H1 (cell line): Measurements from ENCODE around the gene CRYBG3. TPM values are rescaled to one million over a fixed set of nuclear protein-coding genes. Genes with fewer than 3 reads are reported as not detected.

Source experiments
- CBX5 ChIP-seq: fragments of 300-800, 300-1000 bp; sonication (generic); IDR thresholded peaks from 2 replicates; pipeline ENCODE4 v1.7.1; 2016; ENCODE audit warnings: antibody characterized with exemption, low read length, low read depth
- CHD2 ChIP-seq: IDR thresholded peaks from 2 replicates; pipeline ENCODE4 v1.6.1; 2012; ENCODE audit warnings: low read length, improper control_type of control experiment
- HDAC6 ChIP-seq: IDR thresholded peaks from one replicate; pipeline ENCODE4 v1.7.1; 2012; ENCODE audit warnings: low read depth, mild to moderate bottlenecking, inconsistent platforms, low read length, moderate library complexity
- KDM5A ChIP-seq: fragments of 200-600 bp; IDR thresholded peaks from 2 replicates; pipeline ENCODE4 v1.7.1; 2012; ENCODE audit warnings: mild to moderate bottlenecking, low read length, inconsistent platforms, mixed read lengths
- SUZ12 ChIP-seq: fragments of 200-600 bp; sonication (generic); IDR thresholded peaks from 2 replicates; pipeline ENCODE4 v1.6.1; 2012; ENCODE audit warnings: mild to moderate bottlenecking, inconsistent platforms, low read length, moderate library complexity, mixed read lengths
- polyA plus RNA-seq, 7 experiments: library from polyadenylated mRNA; depleted of rRNA in 3 of 7; stranded (reverse) in 5 of 7; unstranded in 2 of 7; fragments of >200 nt in 5 of 7; fragments of 200-250 nt in 2 of 7; gene quantifications; 1 replicate in 5 of 7; 2 replicates in 1 of 7; 4 replicates in 1 of 7; pipeline versions ENCODE4 v1.2.1 to v1.2.3, GENCODE V29; 2011 to 2013; ENCODE audit warnings: missing spikeins in 2 of 7, mixed read lengths in 2 of 7
- total RNA-seq: library from RNA; stranded (reverse); fragmentation: NEBNext Ultra II Directional; extraction: Animal tissue kit (Norgen Biotek cat#: 25700); gene quantifications from 2 replicates; pipeline ENCODE4 v1.2.1, GENCODE V29; 2021
- TF ChIP-seq, protein P1 (sequence below): fragments of 300-600 bp; sonication (generic); IDR thresholded peaks from 2 replicates; pipeline ENCODE4 v1.7.1; 2012; ENCODE audit warnings: low read length, moderate library complexity, mild to moderate bottlenecking, inconsistent platforms; ENCODE audit not compliant: insufficient replicate concordance
- TF ChIP-seq, protein P2 (sequence below): IDR thresholded peaks from 2 replicates; pipeline ENCODE4 v1.6.1; 2012; ENCODE audit warnings: inconsistent platforms

CRYBG3 gene
- total and polyA plus RNA-seq, 2 of the 8 experiments (the other 6 are each of a cell fraction or from before 2014, with no cell fraction given) = 2.1 to 8.0 TPM

DNA sequence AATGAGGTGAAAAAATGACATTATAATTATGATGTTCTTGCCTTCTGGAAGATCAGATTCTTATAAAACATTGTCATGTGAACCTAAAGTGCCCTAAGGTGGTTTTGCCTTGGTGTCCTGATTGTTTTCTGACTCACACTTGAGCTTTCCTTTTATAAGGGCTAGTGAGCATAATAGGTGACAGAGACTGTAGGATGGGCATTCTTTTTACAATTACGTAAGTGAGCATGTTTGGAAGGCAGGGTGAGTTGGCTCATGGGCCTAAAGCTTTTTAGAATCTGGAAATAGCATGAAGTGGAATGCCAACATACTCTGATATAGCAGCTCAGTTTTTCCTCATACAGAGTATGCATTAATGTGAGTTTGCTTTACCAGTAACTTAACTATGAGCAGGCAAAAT is 41.2 kb downstream of the CRYBG3 start (continued):
- TF ChIP-seq, protein P1, sequence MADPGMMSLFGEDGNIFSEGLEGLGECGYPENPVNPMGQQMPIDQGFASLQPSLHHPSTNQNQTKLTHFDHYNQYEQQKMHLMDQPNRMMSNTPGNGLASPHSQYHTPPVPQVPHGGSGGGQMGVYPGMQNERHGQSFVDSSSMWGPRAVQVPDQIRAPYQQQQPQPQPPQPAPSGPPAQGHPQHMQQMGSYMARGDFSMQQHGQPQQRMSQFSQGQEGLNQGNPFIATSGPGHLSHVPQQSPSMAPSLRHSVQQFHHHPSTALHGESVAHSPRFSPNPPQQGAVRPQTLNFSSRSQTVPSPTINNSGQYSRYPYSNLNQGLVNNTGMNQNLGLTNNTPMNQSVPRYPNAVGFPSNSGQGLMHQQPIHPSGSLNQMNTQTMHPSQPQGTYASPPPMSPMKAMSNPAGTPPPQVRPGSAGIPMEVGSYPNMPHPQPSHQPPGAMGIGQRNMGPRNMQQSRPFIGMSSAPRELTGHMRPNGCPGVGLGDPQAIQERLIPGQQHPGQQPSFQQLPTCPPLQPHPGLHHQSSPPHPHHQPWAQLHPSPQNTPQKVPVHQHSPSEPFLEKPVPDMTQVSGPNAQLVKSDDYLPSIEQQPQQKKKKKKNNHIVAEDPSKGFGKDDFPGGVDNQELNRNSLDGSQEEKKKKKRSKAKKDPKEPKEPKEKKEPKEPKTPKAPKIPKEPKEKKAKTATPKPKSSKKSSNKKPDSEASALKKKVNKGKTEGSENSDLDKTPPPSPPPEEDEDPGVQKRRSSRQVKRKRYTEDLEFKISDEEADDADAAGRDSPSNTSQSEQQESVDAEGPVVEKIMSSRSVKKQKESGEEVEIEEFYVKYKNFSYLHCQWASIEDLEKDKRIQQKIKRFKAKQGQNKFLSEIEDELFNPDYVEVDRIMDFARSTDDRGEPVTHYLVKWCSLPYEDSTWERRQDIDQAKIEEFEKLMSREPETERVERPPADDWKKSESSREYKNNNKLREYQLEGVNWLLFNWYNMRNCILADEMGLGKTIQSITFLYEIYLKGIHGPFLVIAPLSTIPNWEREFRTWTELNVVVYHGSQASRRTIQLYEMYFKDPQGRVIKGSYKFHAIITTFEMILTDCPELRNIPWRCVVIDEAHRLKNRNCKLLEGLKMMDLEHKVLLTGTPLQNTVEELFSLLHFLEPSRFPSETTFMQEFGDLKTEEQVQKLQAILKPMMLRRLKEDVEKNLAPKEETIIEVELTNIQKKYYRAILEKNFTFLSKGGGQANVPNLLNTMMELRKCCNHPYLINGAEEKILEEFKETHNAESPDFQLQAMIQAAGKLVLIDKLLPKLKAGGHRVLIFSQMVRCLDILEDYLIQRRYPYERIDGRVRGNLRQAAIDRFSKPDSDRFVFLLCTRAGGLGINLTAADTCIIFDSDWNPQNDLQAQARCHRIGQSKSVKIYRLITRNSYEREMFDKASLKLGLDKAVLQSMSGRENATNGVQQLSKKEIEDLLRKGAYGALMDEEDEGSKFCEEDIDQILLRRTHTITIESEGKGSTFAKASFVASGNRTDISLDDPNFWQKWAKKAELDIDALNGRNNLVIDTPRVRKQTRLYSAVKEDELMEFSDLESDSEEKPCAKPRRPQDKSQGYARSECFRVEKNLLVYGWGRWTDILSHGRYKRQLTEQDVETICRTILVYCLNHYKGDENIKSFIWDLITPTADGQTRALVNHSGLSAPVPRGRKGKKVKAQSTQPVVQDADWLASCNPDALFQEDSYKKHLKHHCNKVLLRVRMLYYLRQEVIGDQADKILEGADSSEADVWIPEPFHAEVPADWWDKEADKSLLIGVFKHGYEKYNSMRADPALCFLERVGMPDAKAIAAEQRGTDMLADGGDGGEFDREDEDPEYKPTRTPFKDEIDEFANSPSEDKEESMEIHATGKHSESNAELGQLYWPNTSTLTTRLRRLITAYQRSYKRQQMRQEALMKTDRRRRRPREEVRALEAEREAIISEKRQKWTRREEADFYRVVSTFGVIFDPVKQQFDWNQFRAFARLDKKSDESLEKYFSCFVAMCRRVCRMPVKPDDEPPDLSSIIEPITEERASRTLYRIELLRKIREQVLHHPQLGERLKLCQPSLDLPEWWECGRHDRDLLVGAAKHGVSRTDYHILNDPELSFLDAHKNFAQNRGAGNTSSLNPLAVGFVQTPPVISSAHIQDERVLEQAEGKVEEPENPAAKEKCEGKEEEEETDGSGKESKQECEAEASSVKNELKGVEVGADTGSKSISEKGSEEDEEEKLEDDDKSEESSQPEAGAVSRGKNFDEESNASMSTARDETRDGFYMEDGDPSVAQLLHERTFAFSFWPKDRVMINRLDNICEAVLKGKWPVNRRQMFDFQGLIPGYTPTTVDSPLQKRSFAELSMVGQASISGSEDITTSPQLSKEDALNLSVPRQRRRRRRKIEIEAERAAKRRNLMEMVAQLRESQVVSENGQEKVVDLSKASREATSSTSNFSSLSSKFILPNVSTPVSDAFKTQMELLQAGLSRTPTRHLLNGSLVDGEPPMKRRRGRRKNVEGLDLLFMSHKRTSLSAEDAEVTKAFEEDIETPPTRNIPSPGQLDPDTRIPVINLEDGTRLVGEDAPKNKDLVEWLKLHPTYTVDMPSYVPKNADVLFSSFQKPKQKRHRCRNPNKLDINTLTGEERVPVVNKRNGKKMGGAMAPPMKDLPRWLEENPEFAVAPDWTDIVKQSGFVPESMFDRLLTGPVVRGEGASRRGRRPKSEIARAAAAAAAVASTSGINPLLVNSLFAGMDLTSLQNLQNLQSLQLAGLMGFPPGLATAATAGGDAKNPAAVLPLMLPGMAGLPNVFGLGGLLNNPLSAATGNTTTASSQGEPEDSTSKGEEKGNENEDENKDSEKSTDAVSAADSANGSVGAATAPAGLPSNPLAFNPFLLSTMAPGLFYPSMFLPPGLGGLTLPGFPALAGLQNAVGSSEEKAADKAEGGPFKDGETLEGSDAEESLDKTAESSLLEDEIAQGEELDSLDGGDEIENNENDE = no peak
- TF ChIP-seq, protein P2, sequence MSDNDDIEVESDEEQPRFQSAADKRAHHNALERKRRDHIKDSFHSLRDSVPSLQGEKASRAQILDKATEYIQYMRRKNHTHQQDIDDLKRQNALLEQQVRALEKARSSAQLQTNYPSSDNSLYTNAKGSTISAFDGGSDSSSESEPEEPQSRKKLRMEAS = no peak
- TF ChIP-seq KDM5A (no peak), SUZ12 (no peak), HDAC6 (no peak), CHD2 (no peak), CBX5 (no peak)
